Measurements from ENCODE around the gene MLLT3.

Gene MLLT3

GRCh38 chr9:20616808-20617207, 5.5 kb downstream of the MLLT3 start:
- no peak overlapping the region for H3K27ac ChIP-seq
- TF ChIP-seq CTCF (conservative IDR thresholded peaks at IDR 0.05; ENCODE audit: low read depth), result no peak
- CTCF ChIA-PET, result interaction anchor here (0.6 to 0.7 kb wide), 2 partner anchors 261 to 809 kb away, joined by 3 to 5 read pairs; no protein-coding TSS in a partner anchor
- POLR2A ChIA-PET (ENCODE audit: low non-redundant PET), result no interaction called here
- DNase-seq (ENCODE audit: low spot score), result no peak

GRCh38 chr9:20614602-20615216, 7.6 kb downstream of the MLLT3 start:
- no peak for DNase-seq (ENCODE audit: low spot score)
- H3K27ac ChIP-seq, result no peak overlapping the region
- POLR2A ChIA-PET (ENCODE audit: low non-redundant PET), result no interaction called here
- TF ChIP-seq CTCF (conservative IDR thresholded peaks at IDR 0.05; ENCODE audit: low read depth), result no peak
- CTCF ChIA-PET, result interaction anchor here (0.6 kb wide), 1 partner anchor 128 kb away, joined by 4 read pairs; no protein-coding TSS in a partner anchor

GRCh38 chr9:20611691-20612287, 10.5 kb downstream of the MLLT3 start:
- no peak overlapping the region for H3K27ac ChIP-seq
- peak; percentile 49 for DNase-seq (ENCODE audit: low spot score)
- ChIA-PET POLR2A (ENCODE audit: low non-redundant PET) (no interaction called here), CTCF (interaction anchor here (1.4 kb wide), 1 partner anchor 10 kb away, joined by 8 read pairs; no protein-coding TSS in a partner anchor)
- TF ChIP-seq CTCF (conservative IDR thresholded peaks at IDR 0.05; ENCODE audit: low read depth), result peak; percentile 57

- no peak overlapping the region for H3K27ac ChIP-seq
- ChIA-PET POLR2A (ENCODE audit: low non-redundant PET) (no interaction called here), CTCF (interaction anchor here (0.9 kb wide), 1 partner anchor 973 kb away, joined by 3 read pairs; no protein-coding TSS in a partner anchor)
- TF ChIP-seq CTCF (conservative IDR thresholded peaks at IDR 0.05; ENCODE audit: low read depth), result no peak
- DNase-seq (ENCODE audit: low spot score), result no peak
These were observed 11.7 kb downstream of the MLLT3 start for GRCh38 chr9:20610591-20610990.

- no peak for TF ChIP-seq CTCF (conservative IDR thresholded peaks at IDR 0.05; ENCODE audit: low read depth)
- H3K27ac ChIP-seq, result no peak overlapping the region
- DNase-seq (ENCODE audit: low spot score), result no peak
- ChIA-PET POLR2A (ENCODE audit: low non-redundant PET) (no interaction called here), CTCF (no interaction called here)
These were observed 13.7 kb downstream of the MLLT3 start for GRCh38 chr9:20608582-20608981.

- no peak for TF ChIP-seq CTCF (conservative IDR thresholded peaks at IDR 0.05; ENCODE audit: low read depth)
- ChIA-PET POLR2A (ENCODE audit: low non-redundant PET) (no interaction called here), CTCF (interaction anchor here (0.5 to 0.6 kb wide), 2 partner anchors 10 to 764 kb away, joined by 3 read pairs; no protein-coding TSS in a partner anchor)
- H3K27ac ChIP-seq, result no peak overlapping the region
- no peak for DNase-seq (ENCODE audit: low spot score)
These were observed 15.6 kb downstream of the MLLT3 start for GRCh38 chr9:20606652-20607051.
